ENCODE results near the gene GNG8. TPM values are rescaled to one million over a fixed set of nuclear protein-coding genes. Genes with fewer than 3 reads are reported as not detected.

The GNG8 gene
- total and polyA plus RNA-seq, 2 of the 13 experiments (the other 11 are each of a cell fraction or from before 2014, with no cell fraction given) = not detected

DNA sequence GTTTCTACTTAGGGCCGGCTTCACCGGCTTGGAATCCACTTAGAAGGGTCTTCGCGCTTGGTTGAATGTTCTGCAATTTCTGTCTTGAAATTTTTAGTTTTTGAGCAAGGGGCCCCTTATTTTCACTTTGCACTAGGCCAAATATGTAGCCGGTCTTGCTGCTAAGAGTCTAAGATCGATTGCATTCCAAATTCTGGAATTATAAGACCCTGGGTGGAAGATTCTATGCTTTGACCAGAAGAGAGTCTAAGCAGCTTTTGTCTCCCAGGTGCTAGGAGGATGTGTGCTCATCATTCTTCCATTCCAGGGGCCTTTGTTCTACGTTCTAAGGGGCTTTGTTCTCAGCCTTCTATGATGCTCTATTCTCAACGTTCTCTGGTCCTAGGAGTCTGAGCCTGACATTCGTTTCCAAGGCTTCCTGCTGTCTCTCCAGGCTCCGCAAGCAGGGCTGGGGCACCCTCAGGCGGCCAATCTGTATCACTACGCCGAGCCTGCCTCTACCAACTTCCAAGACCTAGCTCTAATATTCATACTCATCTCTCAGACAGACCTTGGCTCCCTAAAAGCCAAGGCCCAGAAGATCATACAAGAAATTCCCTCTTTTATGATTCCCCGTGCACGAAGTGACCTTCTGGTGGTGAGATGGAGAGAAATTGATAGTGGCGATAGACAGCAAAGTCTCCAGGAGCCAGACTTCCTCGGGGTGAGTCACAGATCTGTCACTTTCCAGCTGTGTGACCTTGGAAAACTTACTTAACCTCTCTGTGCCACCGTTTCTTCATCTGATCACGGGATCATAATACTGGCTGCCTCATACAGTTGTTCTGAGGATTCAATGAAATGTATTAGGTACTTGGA, 26.0 kb upstream of the GNG8 start (continued):
- TF ChIP-seq ZNF280D (CRISPR knock-in tag; IDR thresholded peaks at IDR 0.05) (no peak), ARID2 (CRISPR knock-in tag; IDR thresholded peaks at IDR 0.05; ENCODE audit: borderline replicate concordance) (no peak), YY1 (IDR thresholded peaks at IDR 0.05; ENCODE audit: insufficient read depth, insufficient replicate concordance, low read depth, low read length) (no peak), USF2 (IDR thresholded peaks at IDR 0.05; ENCODE audit: low read depth, low read length) (no peak), USF2 (CRISPR knock-in tag; IDR thresholded peaks at IDR 0.05; ENCODE audit: borderline replicate concordance) (peak; percentile 46; the same call in 1 of the 2 replicates), HNRNPLL (IDR thresholded peaks at IDR 0.05; ENCODE audit: low read depth, low read length, poor library complexity, severe bottlenecking) (no peak), NRL (CRISPR knock-in tag; IDR thresholded peaks at IDR 0.05; ENCODE audit: borderline replicate concordance) (no peak), CHD2 (IDR thresholded peaks at IDR 0.05; ENCODE audit: low read depth, low read length) (no peak), RXRB (CRISPR knock-in tag; IDR thresholded peaks at IDR 0.05; ENCODE audit: borderline replicate concordance) (peak; percentile 27; the same call in 1 of the 2 replicates), JUNB (CRISPR knock-in tag; IDR thresholded peaks at IDR 0.05; ENCODE audit: borderline replicate concordance) (no peak), ZNF484 (CRISPR knock-in tag; IDR thresholded peaks at IDR 0.05; ENCODE audit: borderline replicate concordance, low read depth) (no peak), ZNF816 (CRISPR knock-in tag; IDR thresholded peaks at IDR 0.05; ENCODE audit: borderline replicate concordance) (no peak), MLLT10 (CRISPR knock-in tag; IDR thresholded peaks at IDR 0.05) (no peak), HIC2 (CRISPR knock-in tag; IDR thresholded peaks at IDR 0.05; ENCODE audit: low read depth) (no peak), RFXANK (CRISPR knock-in tag; IDR thresholded peaks at IDR 0.05) (no peak), TCF7L2 (IDR thresholded peaks at IDR 0.05; ENCODE audit: low read depth, low read length) (no peak), SALL1 (CRISPR knock-in tag; IDR thresholded peaks at IDR 0.05) (peak; percentile 22; the same call in 1 of the 2 replicates), KDM3A (CRISPR knock-in tag; IDR thresholded peaks at IDR 0.05; ENCODE audit: low read depth) (no peak), ZBTB8A (CRISPR knock-in tag; IDR thresholded peaks at IDR 0.05; ENCODE audit: borderline replicate concordance, low read depth) (no peak), U2AF1 (optimal IDR thresholded peaks at IDR 0.05; ENCODE audit: low read depth, low read length) (no peak), IKZF1 (IDR thresholded peaks at IDR 0.05) (no peak)
